ENCODE results near the gene CFDP1. TPM values are rescaled to one million over a fixed set of nuclear protein-coding genes. Genes with fewer than 3 reads are reported as not detected.

The CFDP1 gene
- total RNA-seq, 1 experiment from 2014 or later, result 52.6 TPM

DNA sequence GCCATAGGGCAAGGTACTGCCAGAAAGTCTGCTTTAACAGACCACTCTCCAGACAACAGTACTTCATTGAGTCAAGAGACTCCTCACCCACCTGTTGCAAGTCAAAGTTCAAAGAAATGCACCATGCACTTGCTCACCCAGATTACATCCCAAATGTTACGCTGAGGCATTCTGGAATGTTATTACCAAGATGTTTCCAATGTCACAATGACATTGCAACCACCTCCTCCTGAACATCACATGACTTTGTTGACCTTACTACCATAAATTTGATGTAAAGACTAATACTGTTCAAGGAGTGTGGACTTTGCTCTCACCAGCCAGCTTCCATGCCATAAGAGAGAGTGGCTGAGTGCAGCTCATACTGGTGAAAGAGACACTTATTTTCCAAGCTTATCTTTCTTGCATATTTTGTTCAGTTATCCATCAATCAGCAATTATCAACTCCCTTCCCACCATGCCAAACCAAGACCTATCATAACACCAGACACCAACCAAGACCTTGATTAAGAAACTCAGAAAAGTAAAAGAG lies 123.3 kb downstream of the CFDP1 start:
- no peak for DNase-seq
- intact Hi-C loops (cut with micrococcal nuclease; ENCODE audit: unreplicated experiment), result loop anchor here (5.0 kb wide), 1 partner anchor 78 kb away; no protein-coding TSS in a partner anchor
- no peak overlapping the region for H3K4me3 ChIP-seq
- H3K79me2 ChIP-seq (ENCODE audit: low read depth), result no peaks in the 10 kb centered on the region
- peaks cover 23% of the 10 kb centered on the region for H3K4me1 ChIP-seq (replicated peaks; ENCODE audit: insufficient read depth)
- no peaks in the 10 kb centered on the region for H3K9me3 ChIP-seq (ENCODE audit: insufficient read depth, low read depth)
- H3K36me3 ChIP-seq (ENCODE audit: low read depth), result no peaks in the 10 kb centered on the region
- H3K27me3 ChIP-seq (ENCODE audit: insufficient read depth, low read depth), result no peaks in the 10 kb centered on the region
- H3K9me2 ChIP-seq (ENCODE audit: insufficient read depth), result no peaks in the 10 kb centered on the region
- ChIA-PET CTCF (no interaction called here), POLR2A (ENCODE audit: unreplicated experiment) (no interaction called here)
- no peaks in the 10 kb centered on the region for H4K20me1 ChIP-seq (ENCODE audit: insufficient read depth)
- H3K27ac ChIP-seq, result no peak overlapping the region
- no peak overlapping the region for H3K4me2 ChIP-seq
- TF ChIP-seq, protein P1, sequence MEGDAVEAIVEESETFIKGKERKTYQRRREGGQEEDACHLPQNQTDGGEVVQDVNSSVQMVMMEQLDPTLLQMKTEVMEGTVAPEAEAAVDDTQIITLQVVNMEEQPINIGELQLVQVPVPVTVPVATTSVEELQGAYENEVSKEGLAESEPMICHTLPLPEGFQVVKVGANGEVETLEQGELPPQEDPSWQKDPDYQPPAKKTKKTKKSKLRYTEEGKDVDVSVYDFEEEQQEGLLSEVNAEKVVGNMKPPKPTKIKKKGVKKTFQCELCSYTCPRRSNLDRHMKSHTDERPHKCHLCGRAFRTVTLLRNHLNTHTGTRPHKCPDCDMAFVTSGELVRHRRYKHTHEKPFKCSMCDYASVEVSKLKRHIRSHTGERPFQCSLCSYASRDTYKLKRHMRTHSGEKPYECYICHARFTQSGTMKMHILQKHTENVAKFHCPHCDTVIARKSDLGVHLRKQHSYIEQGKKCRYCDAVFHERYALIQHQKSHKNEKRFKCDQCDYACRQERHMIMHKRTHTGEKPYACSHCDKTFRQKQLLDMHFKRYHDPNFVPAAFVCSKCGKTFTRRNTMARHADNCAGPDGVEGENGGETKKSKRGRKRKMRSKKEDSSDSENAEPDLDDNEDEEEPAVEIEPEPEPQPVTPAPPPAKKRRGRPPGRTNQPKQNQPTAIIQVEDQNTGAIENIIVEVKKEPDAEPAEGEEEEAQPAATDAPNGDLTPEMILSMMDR (conservative IDR thresholded peaks at IDR 0.05), result no peak
- TF ChIP-seq EZH2 (IDR thresholded peaks at IDR 0.05; ENCODE audit: low read depth), result no peak
- no TSS peak for BruUV-seq (replicated peaks)
- no peak overlapping the region for H2AFZ ChIP-seq
- peaks cover 19% of the 10 kb centered on the region for H3F3A ChIP-seq (ENCODE audit: insufficient read depth, low read depth)

DNA sequence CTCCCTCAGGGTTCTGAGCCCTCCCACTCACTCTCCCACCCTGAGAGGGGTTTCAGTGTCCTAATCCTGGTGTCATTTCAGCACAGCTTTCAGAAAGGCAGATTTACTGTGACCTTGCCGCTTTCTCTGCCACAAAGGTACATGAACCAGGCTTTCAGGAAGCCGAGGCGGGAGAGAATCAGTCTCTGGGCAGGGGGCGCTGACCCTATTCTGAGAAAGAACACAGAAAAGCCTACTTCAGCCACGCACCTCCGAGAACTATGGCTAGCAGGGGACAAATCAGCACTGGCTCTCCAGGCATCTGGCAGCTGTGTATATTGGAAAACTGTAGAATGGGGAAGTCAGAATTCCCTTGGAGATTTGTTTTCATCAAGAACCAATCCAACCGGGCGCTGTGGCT lies 124.1 kb downstream of the CFDP1 start:
- Histone ChIP-seq H3K79me2 (ENCODE audit: low read depth) (no peaks in the 10 kb centered on the region), H3K9me2 (ENCODE audit: insufficient read depth) (no peaks in the 10 kb centered on the region), H3K4me2 (no peak overlapping the region), H3K27ac (no peak overlapping the region), H3F3A (ENCODE audit: insufficient read depth, low read depth) (peaks cover 28% of the 10 kb centered on the region), H3K36me3 (ENCODE audit: low read depth) (no peaks in the 10 kb centered on the region), H2AFZ (no peak overlapping the region), H3K4me3 (no peak overlapping the region), H3K9me3 (ENCODE audit: insufficient read depth, low read depth) (no peaks in the 10 kb centered on the region), H3K4me1 (replicated peaks; ENCODE audit: insufficient read depth) (peaks cover 31% of the 10 kb centered on the region), H4K20me1 (ENCODE audit: insufficient read depth) (no peaks in the 10 kb centered on the region), H3K27me3 (ENCODE audit: insufficient read depth, low read depth) (no peaks in the 10 kb centered on the region)
- intact Hi-C loops (cut with micrococcal nuclease; ENCODE audit: unreplicated experiment), result loop anchor here (5.0 kb wide), 1 partner anchor 77 kb away; no protein-coding TSS in a partner anchor
- ChIA-PET CTCF (no interaction called here), POLR2A (ENCODE audit: unreplicated experiment) (no interaction called here)
- no peak for DNase-seq
- TF ChIP-seq EZH2 (IDR thresholded peaks at IDR 0.05; ENCODE audit: low read depth), result no peak
- TF ChIP-seq, protein P1 (conservative IDR thresholded peaks at IDR 0.05), result no peak
- BruUV-seq (replicated peaks), result no TSS peak

DNA sequence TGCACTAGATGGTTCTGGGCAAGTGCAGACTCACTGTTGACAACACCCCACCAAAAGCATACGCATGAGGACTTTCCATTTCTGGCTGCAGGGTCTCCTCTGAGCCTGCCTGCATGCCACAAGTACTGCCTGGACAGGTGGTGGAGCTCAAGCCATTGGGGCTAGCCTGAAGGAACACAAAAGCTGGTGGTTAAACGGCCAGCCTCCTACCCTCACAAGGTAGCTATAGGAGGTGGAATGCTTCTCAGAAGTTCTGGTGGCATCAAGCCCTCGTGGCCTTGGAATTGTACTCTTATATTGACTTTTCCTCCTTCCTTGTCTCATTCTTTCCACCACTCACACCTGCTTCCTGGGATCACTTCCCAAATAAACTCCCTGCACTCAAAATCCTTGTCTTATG lies 125.3 kb downstream of the CFDP1 start:
- H3K9me3 ChIP-seq (ENCODE audit: insufficient read depth, low read depth), result no peaks in the 10 kb centered on the region
- no peak for DNase-seq
- ChIA-PET CTCF (no interaction called here), POLR2A (ENCODE audit: unreplicated experiment) (no interaction called here)
- H3K36me3 ChIP-seq (ENCODE audit: low read depth), result peaks cover 7% of the 10 kb centered on the region; the same call in 1 of the 2 replicates
- peaks cover 33% of the 10 kb centered on the region for H3F3A ChIP-seq (ENCODE audit: insufficient read depth, low read depth)
- no peak overlapping the region for H3K27ac ChIP-seq
- H4K20me1 ChIP-seq (ENCODE audit: insufficient read depth), result no peaks in the 10 kb centered on the region
- TF ChIP-seq EZH2 (IDR thresholded peaks at IDR 0.05; ENCODE audit: low read depth), result no peak
- TF ChIP-seq, protein P1 (conservative IDR thresholded peaks at IDR 0.05), result no peak
- peaks cover 38% of the 10 kb centered on the region for H3K4me1 ChIP-seq (replicated peaks; ENCODE audit: insufficient read depth)
- no peaks in the 10 kb centered on the region for H3K9me2 ChIP-seq (ENCODE audit: insufficient read depth)
- no TSS peak for BruUV-seq (replicated peaks)
- no peak overlapping the region for H3K4me2 ChIP-seq
- no peak overlapping the region for H3K4me3 ChIP-seq
- no peaks in the 10 kb centered on the region for H3K27me3 ChIP-seq (ENCODE audit: insufficient read depth, low read depth)
- no peaks in the 10 kb centered on the region; the same call in 1 of the 2 replicates for H3K79me2 ChIP-seq (ENCODE audit: low read depth)
- H2AFZ ChIP-seq, result no peak overlapping the region
- intact Hi-C loops (cut with micrococcal nuclease; ENCODE audit: unreplicated experiment), result loop anchor here (5.0 kb wide), 1 partner anchor 76 kb away; no protein-coding TSS in a partner anchor

Data from PC-9 (cell line).